ENCODE measurements around the gene TNNT2. TPM values are rescaled to one million over a fixed set of nuclear protein-coding genes. Genes with fewer than 3 reads are reported as not detected.

TNNT2 gene
- total and polyA plus RNA-seq, 11 donors, result 5,987 to 28,496 (median 7,745) TPM

- WGBS, 4 donors, result 22 to 30% (median 27%) methylated on average over 7 of the region's 7 CpGs
- peak in 1 of 5 donors; percentile 42 for DNase-seq
- peak overlapping the region; percentile 26 to 76 (median 67) for H3K4me3 ChIP-seq
Measured at GRCh38 chr1:201374364-201374763, 3.1 kb downstream of the TNNT2 start.

GRCh38 chr1:201371792-201372191 lies 5.7 kb downstream of the TNNT2 start:
- Histone ChIP-seq H3K4me1 (peaks cover 0 to 46% (median 15%) of the 10 kb centered on the region in 12 donors), H3K36me3 (peaks cover 0 to 74% (median 35%) of the 10 kb centered on the region in 9 donors), H3K4me3 (peak overlapping the region in 6 of 12 donors; percentile 55 to 76 (median 72)), H3K9me3 (no peaks in the 10 kb centered on the region), H3K27me3 (no peaks in the 10 kb centered on the region), H3K27ac (peak overlapping the region in 11 of 12 donors; percentile 10 to 99 (median 94))
- DNase-seq (no peak), ATAC-seq (no peak)
- intact Hi-C loops (cut with DNase I), result no loop called here
- no peak for TF ChIP-seq POLR2A (IDR thresholded peaks at IDR 0.05)
- 32 to 44% (median 42%) methylated on average over 6 of the region's 6 CpGs for WGBS, 4 donors

More at GRCh38 chr1:201374364-201374763, 3.1 kb downstream of the TNNT2 start:
- ATAC-seq, result peak in 3 of 4 donors; percentile 0 to 4 (median 0)
- H3K4me1 ChIP-seq, result peaks cover 0 to 43% (median 8%) of the 10 kb centered on the region in 12 donors
- intact Hi-C loops (cut with DNase I), result no loop called here
- peaks cover 0 to 51% (median 16%) of the 10 kb centered on the region in 9 donors for H3K36me3 ChIP-seq
- H3K27ac ChIP-seq, result peak overlapping the region; percentile 79 to 99 (median 96)
- H3K27me3 ChIP-seq, result no peaks in the 10 kb centered on the region
- TF ChIP-seq POLR2A (IDR thresholded peaks at IDR 0.05), result no peak
- TF ChIP-seq CTCF (IDR thresholded peaks at IDR 0.05), result no peak
- H3K9me3 ChIP-seq, result no peaks in the 10 kb centered on the region

GRCh38 chr1:201371276-201371675 lies 6.2 kb downstream of the TNNT2 start:
- ATAC-seq (no peak), DNase-seq (no peak)
- TF ChIP-seq CTCF (IDR thresholded peaks at IDR 0.05) (no peak), POLR2A (IDR thresholded peaks at IDR 0.05) (no peak)
- H3K27me3 ChIP-seq, result no peaks in the 10 kb centered on the region
- peak overlapping the region in 9 of 12 donors; percentile 8 to 98 (median 72) for H3K27ac ChIP-seq
- H3K9me3 ChIP-seq, result no peaks in the 10 kb centered on the region
- 47 to 59% (median 52%) methylated on average over 9 of the region's 9 CpGs for WGBS, 4 donors
- intact Hi-C loops (cut with DNase I), result no loop called here
- H3K36me3 ChIP-seq, result peaks cover 0 to 78% (median 37%) of the 10 kb centered on the region in 9 donors
- peak overlapping the region in 3 of 12 donors; percentile 5 to 76 (median 21) for H3K4me3 ChIP-seq
- peaks cover 0 to 46% (median 15%) of the 10 kb centered on the region in 12 donors for H3K4me1 ChIP-seq

- Histone ChIP-seq H3K27me3 (no peaks in the 10 kb centered on the region), H3K27ac (peak overlapping the region in 9 of 12 donors; percentile 10 to 98 (median 72)), H3K4me3 (peak overlapping the region in 2 of 12 donors; percentile 16 to 21), H3K4me1 (peaks cover 0 to 46% (median 15%) of the 10 kb centered on the region in 12 donors), H3K36me3 (peaks cover 0 to 86% (median 45%) of the 10 kb centered on the region in 9 donors), H3K9me3 (no peaks in the 10 kb centered on the region)
- 15 to 29% (median 22%) methylated on average over 3 of the region's 3 CpGs for WGBS, 4 donors
- ATAC-seq (no peak), DNase-seq (no peak)
- no peak for TF ChIP-seq CTCF (IDR thresholded peaks at IDR 0.05)
- TF ChIP-seq POLR2A (IDR thresholded peaks at IDR 0.05), result no peak
- intact Hi-C loops (cut with DNase I), result no loop called here
Measured at GRCh38 chr1:201370500-201370899, 7.0 kb downstream of the TNNT2 start.
